KBM-7 (cell line): Measurements from ENCODE around the gene GDF15.

Experiments
- DNase-seq: peaks from one replicate; pipeline ENCODE4 v3.0.0-alpha.2; 2015
- in situ Hi-C: fragments of 300-500 bp; cut with MboI; formaldehyde crosslinking; loops from 2 replicates; pipeline ENCODE4 v1.14.3; 2020; ENCODE audit warnings: low sequenced_read_pairs, low pct_unique_long_range_greater_than_20kb, mixed read lengths

GDF15 gene

GRCh38 chr19:18426416-18426767 is 40.4 kb downstream of the GDF15 start:
- in situ Hi-C loops = no loop called here
- DNase-seq = no peak

DNA sequence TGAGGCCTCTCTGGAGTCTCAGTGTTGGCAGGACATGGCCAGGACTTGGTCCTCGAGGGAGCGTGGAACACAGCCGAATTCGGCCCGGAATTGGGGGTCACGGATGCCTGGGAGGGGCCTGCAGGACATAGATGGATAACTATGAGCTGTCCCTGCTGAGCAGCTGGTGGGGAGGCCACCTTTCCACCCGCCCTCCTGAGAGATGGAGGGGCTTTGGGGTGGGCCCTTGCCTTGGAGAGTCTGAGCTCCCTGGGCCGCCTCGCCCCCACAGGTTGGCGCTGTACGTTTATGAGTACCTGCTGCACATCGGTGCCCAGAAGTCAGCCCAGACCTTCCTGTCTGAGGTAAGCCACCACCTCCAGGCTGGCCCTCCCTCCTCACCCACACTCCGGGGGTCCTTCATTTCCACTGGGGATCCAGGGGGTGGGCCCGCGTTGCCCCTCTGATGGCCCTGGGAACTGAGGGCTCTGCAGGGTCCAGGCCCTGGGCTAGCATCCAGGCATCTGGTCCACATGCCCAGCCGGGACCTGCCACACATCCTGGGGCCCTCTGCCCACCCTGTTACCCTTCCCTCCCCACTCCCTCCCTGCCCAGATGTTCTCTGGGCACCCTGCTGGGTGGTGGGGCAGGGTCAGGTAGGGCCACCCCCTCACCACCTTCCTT is 41.3 kb downstream of the GDF15 start:
- in situ Hi-C loops = no loop called here
- no peak for DNase-seq

DNA sequence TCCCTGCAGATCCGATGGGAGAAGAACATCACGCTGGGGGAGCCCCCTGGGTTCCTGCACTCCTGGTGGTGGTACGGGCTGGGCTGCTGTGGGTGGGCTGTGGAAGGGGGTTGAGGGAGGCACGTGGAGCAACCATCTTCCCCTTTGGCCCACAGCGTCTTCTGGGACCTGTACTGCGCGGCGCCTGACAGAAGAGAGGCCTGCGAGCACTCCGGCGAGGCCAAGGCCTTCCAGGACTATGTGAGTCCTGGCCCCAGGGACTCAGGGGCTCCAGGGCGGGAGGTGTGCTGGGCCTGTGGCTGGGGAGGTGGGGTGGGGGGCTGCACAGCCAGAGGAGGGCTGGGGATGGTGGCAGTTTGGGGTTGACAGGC is 41.8 kb downstream of the GDF15 start:
- DNase-seq = no peak
- in situ Hi-C loops = no loop called here

DNA sequence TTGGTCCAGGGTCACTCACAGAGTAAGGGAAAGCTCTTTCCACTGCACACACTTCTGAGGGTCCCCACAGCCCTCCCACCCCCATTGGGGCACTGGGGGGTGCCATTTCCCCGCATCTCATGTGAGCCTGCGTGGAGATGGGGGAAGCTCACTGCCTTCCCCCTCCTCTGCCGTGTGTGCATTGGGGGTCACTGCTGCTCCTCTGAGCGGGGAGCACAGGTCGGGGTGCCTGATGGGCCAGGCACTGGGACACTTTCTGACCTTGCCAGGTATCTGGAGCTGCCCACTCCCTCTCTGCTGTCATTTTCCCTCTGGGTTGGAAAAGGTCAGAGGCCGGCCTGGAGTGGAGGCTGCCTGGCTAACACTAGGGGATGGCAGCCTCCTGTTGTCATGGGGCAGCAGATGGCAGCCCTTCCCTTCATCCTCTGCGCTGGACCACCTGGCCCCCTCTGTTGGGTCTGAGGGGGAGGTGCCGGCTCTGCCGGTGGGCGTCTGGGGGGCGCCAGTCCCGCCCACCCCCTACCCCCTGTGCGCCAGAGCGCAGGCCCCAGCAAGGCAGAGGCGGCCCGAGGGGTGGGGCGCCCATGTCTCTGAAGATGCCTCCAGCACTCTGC is 42.3 kb downstream of the GDF15 start:
- in situ Hi-C loops = no loop called here
- DNase-seq = no peak

DNA sequence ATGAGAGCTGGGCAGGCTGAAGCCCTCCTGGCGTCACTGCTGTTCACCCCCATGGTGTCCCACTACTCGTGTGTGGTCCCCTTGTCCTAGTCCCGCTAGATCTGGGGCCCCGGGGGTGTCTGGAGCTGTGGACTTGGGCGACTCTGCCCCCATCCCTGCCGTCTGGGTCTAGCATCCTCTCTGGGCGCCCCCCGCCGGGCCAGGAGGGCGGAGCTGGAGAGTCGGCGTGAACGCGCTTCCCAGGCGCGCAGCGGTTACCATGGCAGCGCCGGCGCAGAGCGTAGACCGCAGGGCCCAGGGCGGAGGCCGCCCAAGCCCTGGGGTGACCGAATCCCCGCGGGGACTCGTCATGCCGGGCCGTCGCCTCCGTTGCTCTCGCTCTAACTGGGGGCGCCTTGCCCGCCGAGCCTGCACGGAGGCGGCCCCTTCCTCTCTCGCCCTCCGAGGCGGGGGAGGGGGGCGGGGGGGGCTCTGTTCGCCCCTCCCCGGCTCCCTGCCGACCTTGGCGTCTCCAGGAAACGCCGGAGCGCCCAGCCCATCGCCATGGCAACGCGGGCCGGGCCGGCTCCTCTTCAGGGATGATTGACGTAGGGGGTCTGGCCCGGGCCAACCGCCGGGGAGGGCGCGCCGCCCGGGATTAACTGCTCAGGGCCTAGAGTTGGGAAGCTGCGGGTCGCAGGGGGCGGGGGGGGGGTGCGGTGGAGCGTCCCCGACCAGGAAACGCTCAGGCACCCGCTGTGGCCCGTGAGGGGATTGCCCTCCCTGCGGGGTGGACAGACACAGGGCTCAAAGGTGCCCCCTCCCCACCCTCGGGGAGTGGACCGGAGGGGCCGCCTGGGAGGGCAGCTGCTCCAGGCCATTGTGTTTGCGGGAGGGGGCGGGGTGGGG is 43.1 kb downstream of the GDF15 start:
- in situ Hi-C loops = no loop called here
- DNase-seq = no peak

- in situ Hi-C loops = no loop called here
- no peak for DNase-seq
These were observed 43.9 kb downstream of the GDF15 start for GRCh38 chr19:18429717-18430416.

GRCh38 chr19:18430417-18431144 is 44.6 kb downstream of the GDF15 start:
- in situ Hi-C loops = no loop called here
- no peak for DNase-seq

DNA sequence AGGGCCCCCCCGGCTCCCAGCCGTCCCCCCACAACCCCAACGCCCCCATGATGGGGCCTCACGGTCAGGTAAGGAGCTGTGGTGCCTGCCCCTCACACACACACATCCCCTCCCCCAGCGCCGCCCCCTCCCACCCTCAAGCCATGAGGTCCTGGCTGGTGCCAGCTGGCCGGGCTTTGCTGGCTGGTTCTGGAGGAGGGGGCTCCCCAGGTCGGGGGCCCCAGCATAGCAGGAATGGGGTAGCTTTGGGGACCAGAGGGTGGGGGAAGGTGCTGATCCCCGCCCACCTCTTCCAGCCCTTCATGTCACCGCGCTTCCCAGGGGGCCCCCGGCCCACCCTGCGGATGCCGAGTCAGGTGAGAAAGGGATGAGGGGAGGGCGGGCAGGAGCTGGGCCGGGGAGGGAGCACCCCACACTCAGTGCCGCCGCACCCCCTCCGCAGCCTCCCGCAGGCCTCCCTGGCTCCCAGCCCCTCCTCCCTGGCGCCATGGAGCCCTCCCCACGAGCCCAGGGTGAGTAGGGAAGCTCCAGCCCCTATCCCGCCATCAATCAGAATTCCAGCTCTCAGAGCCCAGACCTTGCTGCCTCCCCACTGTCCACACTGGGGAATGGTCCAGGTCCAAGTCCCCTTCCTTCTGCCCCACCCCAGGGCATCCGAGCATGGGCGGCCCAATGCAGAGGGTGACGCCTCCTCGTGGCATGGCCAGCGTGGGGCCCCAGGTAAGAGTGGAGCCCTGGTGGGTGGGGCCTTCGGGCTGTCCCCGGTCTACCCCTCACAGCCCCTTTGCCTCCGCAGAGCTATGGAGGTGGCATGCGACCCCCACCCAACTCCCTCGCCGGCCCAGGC is 45.6 kb downstream of the GDF15 start:
- DNase-seq = no peak
- in situ Hi-C loops = no loop called here

- DNase-seq = no peak
- in situ Hi-C loops = no loop called here
These were observed 46.5 kb downstream of the GDF15 start for GRCh38 chr19:18432275-18433014.

- DNase-seq = no peak
These were observed 47.2 kb downstream of the GDF15 start for GRCh38 chr19:18433015-18433691.

DNA sequence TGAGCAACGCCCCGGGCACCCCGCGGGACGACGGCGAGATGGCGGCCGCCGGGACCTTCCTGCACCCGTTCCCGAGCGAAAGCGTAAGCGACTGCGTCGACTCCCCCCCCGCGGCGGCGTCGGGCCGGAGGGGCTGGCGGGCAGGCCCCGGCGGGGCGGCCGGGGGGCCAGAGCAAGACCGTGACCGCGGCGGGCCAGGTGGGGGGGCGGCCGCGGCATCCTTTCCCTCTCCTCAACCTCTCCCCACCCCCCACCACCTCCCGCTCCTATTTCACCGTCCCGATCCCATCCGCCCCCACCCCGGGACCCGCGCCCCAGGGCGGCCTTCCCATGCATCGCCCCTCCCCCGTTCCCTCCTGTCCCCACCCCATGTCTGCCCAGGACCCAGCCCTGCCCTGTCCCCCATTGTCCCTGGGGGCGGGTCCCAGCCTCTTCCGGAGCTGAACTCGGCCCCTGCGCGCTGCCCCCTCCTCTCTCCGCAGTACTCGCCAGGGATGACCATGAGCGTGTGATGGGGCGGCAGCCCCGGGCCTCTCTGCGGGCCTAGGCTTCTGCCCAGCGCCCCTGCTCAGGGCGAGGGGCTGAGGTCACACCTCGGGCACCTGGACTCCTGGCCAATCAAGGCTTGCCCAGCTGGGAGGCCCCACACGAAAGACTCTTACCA is 47.9 kb downstream of the GDF15 start:
- in situ Hi-C loops = no loop called here
- no peak for DNase-seq

More at GRCh38 chr19:18433015-18433691, 47.2 kb downstream of the GDF15 start:
- in situ Hi-C loops = no loop called here

GRCh38 chr19:18434411-18435175 is 48.6 kb downstream of the GDF15 start:
- in situ Hi-C loops = no loop called here

DNA sequence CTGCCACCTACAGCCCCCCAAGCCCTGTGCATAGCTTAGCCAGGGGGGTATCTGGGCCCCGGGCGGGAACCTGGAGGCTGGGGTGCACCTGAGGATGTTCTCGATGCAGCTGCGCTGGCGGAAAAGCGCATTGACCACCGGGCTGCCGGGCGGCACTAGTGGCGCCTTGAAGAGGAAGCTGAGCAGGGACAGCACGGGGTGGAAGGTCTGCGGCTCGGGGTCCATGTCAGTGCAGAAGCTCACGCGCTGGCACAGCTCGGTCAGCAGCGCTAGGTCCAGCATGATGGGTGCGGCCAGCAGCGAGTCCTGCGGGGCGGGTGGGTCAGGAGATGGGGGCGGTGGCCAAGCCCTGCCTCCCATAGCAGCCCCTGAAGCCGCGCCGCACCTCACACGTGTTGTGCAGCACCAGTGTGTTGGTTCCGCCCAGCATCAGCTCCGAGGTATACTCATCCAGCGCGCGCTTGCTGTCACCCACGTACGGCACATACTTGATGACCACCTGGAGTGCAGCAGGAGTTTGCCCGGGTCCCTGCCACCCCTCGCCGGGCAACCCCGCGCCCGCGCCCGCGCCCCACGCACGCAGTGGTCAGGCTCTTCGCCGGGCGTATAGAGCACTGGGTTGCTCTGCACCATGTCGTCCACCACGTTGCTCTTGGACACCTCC is 49.4 kb downstream of the GDF15 start:
- DNase-seq = no peak
- in situ Hi-C loops = no loop called here

More at GRCh38 chr19:18434411-18435175, 48.6 kb downstream of the GDF15 start:
- DNase-seq = no peak

DNA sequence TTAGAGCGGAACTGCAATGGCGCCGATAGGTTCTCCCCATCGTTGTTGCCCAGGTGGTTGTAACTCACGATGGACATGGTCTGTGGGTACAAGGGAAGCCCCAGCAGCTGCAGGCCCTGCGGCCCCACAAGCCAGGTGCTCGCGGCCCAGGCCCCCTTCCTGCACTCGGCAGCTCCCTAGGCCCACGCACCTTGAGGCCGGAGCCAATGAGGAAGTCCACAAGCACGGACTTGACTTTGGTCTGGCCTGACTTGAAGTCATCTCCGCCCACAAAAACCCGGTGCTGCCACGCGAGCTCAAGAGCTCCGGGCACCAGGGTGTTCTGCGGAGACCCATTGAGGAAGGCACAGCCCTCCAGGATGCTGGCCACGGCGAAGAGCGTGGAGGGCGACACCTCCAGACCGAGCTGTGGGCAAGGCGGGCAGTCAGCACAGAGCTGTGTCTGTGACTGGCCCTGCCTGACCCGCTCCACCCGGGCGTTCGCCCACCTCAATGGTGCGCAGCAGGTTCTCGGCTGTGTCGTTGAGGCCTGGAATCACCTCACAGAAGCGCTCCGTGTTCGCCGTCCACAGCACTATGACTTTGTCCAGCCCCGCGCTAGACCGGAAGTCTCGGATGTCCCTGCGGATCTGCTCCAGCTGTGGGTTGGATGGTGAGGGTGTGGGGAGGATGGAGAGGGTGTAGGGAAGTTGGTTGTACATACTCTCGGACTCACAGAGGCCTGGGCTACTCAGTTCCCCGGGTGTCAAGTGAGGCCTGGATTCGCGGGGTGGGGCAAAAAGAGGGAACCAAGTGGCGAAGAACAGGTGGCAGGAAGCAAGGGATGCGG is 50.1 kb downstream of the GDF15 start:
- no peak for DNase-seq
- in situ Hi-C loops = no loop called here
